VCaP (cell line): ENCODE measurements around the gene TSHZ1.

Experiments
- H3K27ac ChIP-seq: fragments of 450-650 bp; 2 replicates; pipeline ENCODE4 v1.5.1; 2017
- CTCF ChIP-seq: fragments of 450-650 bp; conservative IDR thresholded peaks from 2 replicates; pipeline ENCODE4 v1.5.1; 2017; ENCODE audit warnings: mild to moderate bottlenecking, moderate library complexity

Gene TSHZ1

GRCh38 chr18:75235896-75236295 is 25.3 kb downstream of the TSHZ1 start:
- no peak overlapping the region for H3K27ac ChIP-seq
- no peak for TF ChIP-seq CTCF

- TF ChIP-seq CTCF = no peak
- no peak overlapping the region for H3K27ac ChIP-seq
These were observed 27.5 kb downstream of the TSHZ1 start for GRCh38 chr18:75238100-75238499.

GRCh38 chr18:75238786-75239185 is 28.2 kb downstream of the TSHZ1 start:
- no peak overlapping the region for H3K27ac ChIP-seq
- TF ChIP-seq CTCF = no peak

GRCh38 chr18:75240433-75240832 is 29.8 kb downstream of the TSHZ1 start:
- no peak for TF ChIP-seq CTCF
- no peak overlapping the region for H3K27ac ChIP-seq

GRCh38 chr18:75241705-75242104 is 31.1 kb downstream of the TSHZ1 start:
- no peak overlapping the region for H3K27ac ChIP-seq

GRCh38 chr18:75244351-75245313 is 34.0 kb downstream of the TSHZ1 start:
- H3K27ac ChIP-seq = no peak overlapping the region
- TF ChIP-seq CTCF = peak; percentile 65

More at GRCh38 chr18:75241705-75242104, 31.1 kb downstream of the TSHZ1 start:
- TF ChIP-seq CTCF = no peak

GRCh38 chr18:75246721-75247610 is 36.4 kb downstream of the TSHZ1 start:
- peak overlapping the region; percentile 79 for H3K27ac ChIP-seq
- no peak for TF ChIP-seq CTCF
